GM10266 (cell line): Measurements from ENCODE around the gene PLCXD3.

Experiments
- DNase-seq: peaks from one replicate; pipeline ENCODE4 v3.0.0; 2012; ENCODE audit errors: extremely low spot score
- CTCF ChIP-seq: IDR thresholded peaks from 2 replicates; pipeline ENCODE4 v1.5.1; 2012; ENCODE audit warnings: mild to moderate bottlenecking, low read depth; ENCODE audit not compliant: control insufficient read depth, insufficient read depth; ENCODE audit errors: missing control alignments

Gene PLCXD3

GRCh38 chr5:41413074-41413473, 97.3 kb downstream of the PLCXD3 start:
- no peak for TF ChIP-seq CTCF
- no peak for DNase-seq

DNA sequence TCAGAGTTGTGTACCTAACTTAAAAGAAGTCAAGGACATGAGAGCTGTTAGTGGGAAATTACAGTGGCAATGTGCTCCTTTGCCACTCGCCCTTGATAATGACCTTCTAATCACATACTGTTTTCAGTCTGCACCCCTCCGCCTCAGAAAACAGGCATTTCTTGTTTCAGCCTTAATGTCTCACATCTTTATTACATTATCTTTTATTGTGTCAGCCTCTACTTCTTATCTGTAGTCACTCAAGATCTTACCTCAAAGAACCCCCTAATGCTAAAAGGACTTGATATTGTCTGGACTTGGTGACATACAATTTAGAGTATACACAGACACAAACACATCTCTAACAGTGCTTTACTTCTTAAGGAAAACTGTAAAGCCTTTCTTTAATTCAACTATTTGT, 97.9 kb downstream of the PLCXD3 start:
- no peak for TF ChIP-seq CTCF
- no peak for DNase-seq

GRCh38 chr5:41410737-41411136, 99.7 kb downstream of the PLCXD3 start:
- no peak for TF ChIP-seq CTCF
- DNase-seq, result no peak

- no peak for DNase-seq
- TF ChIP-seq CTCF, result no peak
These were observed 100.1 kb downstream of the PLCXD3 start for GRCh38 chr5:41410307-41410706.

- no peak for DNase-seq
- TF ChIP-seq CTCF, result no peak
These were observed 101.5 kb downstream of the PLCXD3 start for GRCh38 chr5:41408676-41409443.

DNA sequence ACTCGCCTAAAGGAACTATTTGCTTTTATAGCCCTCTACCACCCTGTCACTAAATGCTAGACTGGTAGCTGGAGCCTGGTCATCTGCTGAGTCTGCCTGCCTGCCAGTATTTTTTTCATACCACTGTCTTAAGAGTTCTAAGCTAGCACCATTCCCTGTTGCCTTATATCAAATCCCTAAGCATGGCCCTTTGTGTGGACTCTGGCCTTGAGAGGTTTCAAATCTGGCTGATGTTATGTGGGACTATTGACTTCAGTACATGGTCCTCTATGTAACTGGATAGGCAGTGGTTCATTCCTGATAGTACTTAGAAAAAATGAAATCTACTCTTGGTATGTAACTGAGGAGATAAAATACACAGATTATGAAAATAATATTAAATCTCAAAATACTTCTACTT, 103.5 kb downstream of the PLCXD3 start:
- DNase-seq, result no peak
- TF ChIP-seq CTCF, result no peak

- no peak for DNase-seq
- TF ChIP-seq CTCF, result no peak
These were observed 104.0 kb downstream of the PLCXD3 start for GRCh38 chr5:41406424-41406823.
